OCI-LY1 (cell line): ENCODE results near the gene CENPW.

Experiments used
- H2AFZ ChIP-seq: fragments of 200-600 bp; sonication (generic), shearing (Covaris generic); 2 replicates; pipeline ENCODE4 v1.6.0; 2014; ENCODE audit warnings: antibody characterized with exemption, mild to moderate bottlenecking, low read length
- H3F3A ChIP-seq: fragments of 200-600 bp; sonication (generic), shearing (Covaris generic); 2 replicates; pipeline ENCODE4 v1.6.0; 2014; ENCODE audit warnings: mild to moderate bottlenecking, antibody characterized with exemption, low read length, moderate library complexity; ENCODE audit not compliant: insufficient read depth
- H3K27ac ChIP-seq: fragments of 200-600 bp; sonication (generic); 2 replicates; pipeline ENCODE4 v1.5.1; 2014; ENCODE audit warnings: low read length, mixed run types, mild to moderate bottlenecking, low read depth; ENCODE audit not compliant: poor library complexity, severe bottlenecking
- H3K27me3 ChIP-seq: fragments of 200-600 bp; sonication (generic); 2 replicates; pipeline ENCODE4 v1.6.0; 2014; ENCODE audit warnings: antibody characterized with exemption, mild to moderate bottlenecking, low read length, moderate library complexity; ENCODE audit not compliant: insufficient read depth
- H3K36me3 ChIP-seq: fragments of 200-600 bp; sonication (generic); 2 replicates; pipeline ENCODE4 v1.6.1; 2014; ENCODE audit warnings: mild to moderate bottlenecking, antibody characterized with exemption, low read length, moderate library complexity, mixed read lengths; ENCODE audit not compliant: insufficient read depth
- H3K4me1 ChIP-seq: fragments of 200-600 bp; sonication (generic); 2 replicates; pipeline ENCODE4 v1.5.1; 2014; ENCODE audit warnings: mild to moderate bottlenecking, low read length, moderate library complexity; ENCODE audit not compliant: insufficient read depth, severe bottlenecking
- H3K4me2 ChIP-seq: fragments of 200-600 bp; sonication (generic), shearing (Covaris generic); 2 replicates; pipeline ENCODE4 v1.6.1; 2014; ENCODE audit warnings: low read length
- H3K4me3 ChIP-seq: fragments of 200-600 bp; sonication (generic); 2 replicates; pipeline ENCODE4 v1.5.1; 2014; ENCODE audit warnings: low read length, low read depth, mild to moderate bottlenecking, mixed read lengths; ENCODE audit not compliant: poor library complexity, severe bottlenecking
- H3K79me2 ChIP-seq: fragments of 200-600 bp; shearing (Covaris generic); 2 replicates; pipeline ENCODE4 v1.6.1; 2016; ENCODE audit warnings: mixed run types, low read length, mixed read lengths; ENCODE audit not compliant: insufficient read depth
- H3K9ac ChIP-seq: fragments of 200-600 bp; sonication (generic), shearing (Covaris generic); 2 replicates; pipeline ENCODE4 v1.6.1; 2014; ENCODE audit warnings: mild to moderate bottlenecking, low read length, mixed read lengths
- H3K9me2 ChIP-seq: fragments of 200-600 bp; sonication (generic), shearing (Covaris generic); 2 replicates; pipeline ENCODE4 v1.6.1; 2014; ENCODE audit warnings: low read depth, mild to moderate bottlenecking, low read length, mixed read lengths
- H3K9me3 ChIP-seq: fragments of 200-600 bp; shearing (Covaris generic); 2 replicates; pipeline ENCODE4 v1.6.1; 2014; ENCODE audit warnings: low read length, mixed read lengths
- H4K20me1 ChIP-seq: fragments of 200-600 bp; sonication (generic), shearing (Covaris generic); 2 replicates; pipeline ENCODE4 v1.6.0; 2016; ENCODE audit warnings: mild to moderate bottlenecking, low read length; ENCODE audit not compliant: insufficient read depth
- CTCF ChIP-seq: fragments of 200-600 bp; sonication (generic), shearing (Covaris generic); IDR thresholded peaks from 2 replicates; pipeline ENCODE4 v1.5.1; 2017; ENCODE audit warnings: mild to moderate bottlenecking, antibody characterized with exemption, low read length, moderate library complexity, mixed read lengths
- EZH2 ChIP-seq: fragments of 200-600 bp; sonication (generic), shearing (Covaris generic); IDR thresholded peaks from 2 replicates; pipeline ENCODE4 v1.8.0; 2017; ENCODE audit warnings: borderline replicate concordance, mixed run types, mild to moderate bottlenecking, antibody characterized with exemption, low read length, moderate library complexity, mixed read lengths

The CENPW gene

GRCh38 chr6:126361832-126362440, 22.0 kb downstream of the CENPW start:
- Histone ChIP-seq H3K4me2 (no peak overlapping the region), H2AFZ (no peak overlapping the region), H3K36me3 (no peaks in the 10 kb centered on the region)

GRCh38 chr6:126367849-126368248, 27.9 kb downstream of the CENPW start:
- Histone ChIP-seq H2AFZ (no peak overlapping the region), H3K9me3 (no peaks in the 10 kb centered on the region), H4K20me1 (no peaks in the 10 kb centered on the region), H3K9me2 (no peaks in the 10 kb centered on the region), H3K27ac (no peak overlapping the region), H3K4me3 (no peak overlapping the region), H3K79me2 (no peaks in the 10 kb centered on the region), H3K9ac (no peak overlapping the region), H3K4me1 (no peaks in the 10 kb centered on the region), H3K27me3 (no peaks in the 10 kb centered on the region), H3F3A (no peaks in the 10 kb centered on the region), H3K4me2 (no peak overlapping the region), H3K36me3 (0 out of 2 replicates have a peak, but pooled peaks cover 4% of the 10 kb centered on the region)
- TF ChIP-seq CTCF (no peak), EZH2 (no peak)

More at GRCh38 chr6:126361832-126362440, 22.0 kb downstream of the CENPW start:
- Histone ChIP-seq H4K20me1 (no peaks in the 10 kb centered on the region), H3K4me3 (no peak overlapping the region), H3K27ac (no peak overlapping the region), H3F3A (no peaks in the 10 kb centered on the region), H3K9me3 (no peaks in the 10 kb centered on the region), H3K9ac (no peak overlapping the region), H3K4me1 (no peaks in the 10 kb centered on the region), H3K27me3 (no peaks in the 10 kb centered on the region), H3K9me2 (no peaks in the 10 kb centered on the region), H3K79me2 (no peaks in the 10 kb centered on the region)
- TF ChIP-seq CTCF (no peak), EZH2 (no peak)

- no peaks in the 10 kb centered on the region for H3F3A ChIP-seq
- no peak overlapping the region for H3K4me2 ChIP-seq
- H3K27ac ChIP-seq, result no peak overlapping the region
Observed at GRCh38 chr6:126372626-126373025, 32.7 kb downstream of the CENPW start.

More at GRCh38 chr6:126372626-126373025, 32.7 kb downstream of the CENPW start:
- no peaks in the 10 kb centered on the region for H3K79me2 ChIP-seq
- TF ChIP-seq EZH2 (no peak), CTCF (no peak)
- H3K36me3 ChIP-seq, result 0 out of 2 replicates have a peak, but pooled peaks cover 4% of the 10 kb centered on the region
- H4K20me1 ChIP-seq, result no peaks in the 10 kb centered on the region
- no peaks in the 10 kb centered on the region for H3K4me1 ChIP-seq
- H3K9ac ChIP-seq, result no peak overlapping the region
- H3K9me2 ChIP-seq, result no peaks in the 10 kb centered on the region
- no peaks in the 10 kb centered on the region for H3K27me3 ChIP-seq
- no peak overlapping the region for H3K4me3 ChIP-seq
- 0 out of 2 replicates have a peak, but pooled peaks cover 2% of the 10 kb centered on the region for H3K9me3 ChIP-seq
- no peak overlapping the region for H2AFZ ChIP-seq
